ENCODE results near the gene MAPK1IP1L. TPM values are rescaled to one million over a fixed set of nuclear protein-coding genes. Genes with fewer than 3 reads are reported as not detected.
A peak's percentile ranks its signal among the peaks of the same experiment; 100 is the strongest.
"Not testable (repeated sequence)": the region's sequence is repeated elsewhere in the genome, so short reads cannot be mapped to it uniquely, and the experiment has no call there.

MAPK1IP1L gene
- polyA plus RNA-seq, 1 of the 3 experiments (the other 2 are of a cell fraction): 129 TPM

- H3K4me2 ChIP-seq; DNase-seq; H3K9me2 ChIP-seq; H3K4me3 ChIP-seq (ENCODE audit: low read depth in 2 of 2, low read length in 1 of 2); H2AFZ ChIP-seq (ENCODE audit: low read depth); H3K9ac ChIP-seq; H3K4me1 ChIP-seq (ENCODE audit: control insufficient read depth in 1 of 2, insufficient read depth in 2 of 2, low read depth in 1 of 2, low read length in 1 of 2); H3K9me3 ChIP-seq; POLR2A ChIA-PET; H3K27me3 ChIP-seq (ENCODE audit: insufficient read depth): not testable (repeated sequence)
- Histone ChIP-seq H3K36me3 (replicated peaks in 1 of 2; ENCODE audit: control insufficient read depth in 1 of 2, insufficient read depth in 2 of 2, low read length in 1 of 2) (peaks cover 72 to 82% of the 10 kb centered on the region in 2 experiments), H3K79me2 (ENCODE audit: insufficient read depth) (peaks cover 86% of the 10 kb centered on the region), H3K27ac (ENCODE audit: low read depth in 2 of 2, low read length in 1 of 2) (peak overlapping the region in 1 of 2 experiments; percentile 40; a peak in 1 of 4 replicates), H4K20me1 (ENCODE audit: insufficient read depth) (peaks cover 53% of the 10 kb centered on the region), H3F3A (replicated peaks; ENCODE audit: insufficient read depth) (peaks cover 48% of the 10 kb centered on the region)
- WGBS (ENCODE audit: low lambda C conversion rate): 92% methylated on average over 2 of the region's 2 CpGs
- CTCF ChIA-PET: interaction anchor here (1.6 to 1.7 kb wide), 2 partner anchors 13 to 96 kb away, joined by 3 to 7 read pairs; partner anchors contain the start of gene MAPK1IP1L
Measured at GRCh38 chr14:55064896-55065295, 13.4 kb downstream of the MAPK1IP1L start.

GRCh38 chr14:55065411-55065810, 14.0 kb downstream of the MAPK1IP1L start:
- Histone ChIP-seq H4K20me1 (ENCODE audit: insufficient read depth) (peaks cover 49% of the 10 kb centered on the region), H3K4me2 (no peak overlapping the region), H3K9me3 (no peaks in the 10 kb centered on the region), H2AFZ (ENCODE audit: low read depth) (no peak overlapping the region), H3K27me3 (ENCODE audit: insufficient read depth) (no peaks in the 10 kb centered on the region), H3K4me1 (ENCODE audit: control insufficient read depth in 1 of 2, insufficient read depth in 2 of 2, low read depth in 1 of 2, low read length in 1 of 2) (peaks cover 0 to 9% of the 10 kb centered on the region in 2 experiments; a peak in 2 of 4 replicates), H3K9ac (no peak overlapping the region), H3K27ac (ENCODE audit: low read depth in 2 of 2, low read length in 1 of 2) (peak overlapping the region; percentile 6 to 40; a peak in 1 of 4 replicates), H3K79me2 (ENCODE audit: insufficient read depth) (peaks cover 81% of the 10 kb centered on the region), H3F3A (replicated peaks; ENCODE audit: insufficient read depth) (peaks cover 52% of the 10 kb centered on the region), H3K4me3 (ENCODE audit: low read depth in 2 of 2, low read length in 1 of 2) (no peak overlapping the region), H3K36me3 (replicated peaks in 1 of 2; ENCODE audit: control insufficient read depth in 1 of 2, insufficient read depth in 2 of 2, low read length in 1 of 2) (peaks cover 72 to 83% of the 10 kb centered on the region in 2 experiments), H3K9me2 (no peaks in the 10 kb centered on the region)
- ChIA-PET POLR2A (no interaction called here), CTCF (interaction anchor here (1.1 to 1.7 kb wide), 3 partner anchors 14 to 95 kb away, joined by 3 to 7 read pairs (median 3); partner anchors contain the start of gene MAPK1IP1L)
- WGBS (ENCODE audit: low lambda C conversion rate): 81% methylated on average over 2 of the region's 2 CpGs
- DNase-seq: no peak
- TF ChIP-seq NFIC (IDR thresholded peaks at IDR 0.05; ENCODE audit: borderline replicate concordance): no peak
- TF ChIP-seq CTCF (IDR thresholded peaks at IDR 0.05): no peak
- TF ChIP-seq, protein P1, sequence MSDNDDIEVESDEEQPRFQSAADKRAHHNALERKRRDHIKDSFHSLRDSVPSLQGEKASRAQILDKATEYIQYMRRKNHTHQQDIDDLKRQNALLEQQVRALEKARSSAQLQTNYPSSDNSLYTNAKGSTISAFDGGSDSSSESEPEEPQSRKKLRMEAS (IDR thresholded peaks at IDR 0.05; ENCODE audit: low read depth): no peak
- no peak for TF ChIP-seq GABPA (IDR thresholded peaks at IDR 0.05; ENCODE audit: low read depth)
- no peak for TF ChIP-seq RCOR1 (IDR thresholded peaks at IDR 0.05; ENCODE audit: low read length)
- TF ChIP-seq PBX3 (IDR thresholded peaks at IDR 0.05): no peak
- no peak for TF ChIP-seq USF2 (IDR thresholded peaks at IDR 0.05; ENCODE audit: borderline replicate concordance, low read depth, low read length)
- TF ChIP-seq EZH2phosphoT487 (IDR thresholded peaks at IDR 0.05; ENCODE audit: borderline replicate concordance, low read depth): no peak
- no peak for TF ChIP-seq ELF1 (IDR thresholded peaks at IDR 0.05)
- TF ChIP-seq POLR2AphosphoS5 (IDR thresholded peaks at IDR 0.05; ENCODE audit: low read depth, low read length): no peak
- TF ChIP-seq TEAD4 (IDR thresholded peaks at IDR 0.05; ENCODE audit: borderline replicate concordance, insufficient read depth): no peak
- TF ChIP-seq TAF1 (IDR thresholded peaks at IDR 0.05; ENCODE audit: borderline replicate concordance, low read depth, low read length): no peak
- TF ChIP-seq JUND (IDR thresholded peaks at IDR 0.05): no peak
- TF ChIP-seq MXI1 (IDR thresholded peaks at IDR 0.05; ENCODE audit: low read depth, low read length): no peak
- no peak for TF ChIP-seq SMC3 (IDR thresholded peaks at IDR 0.05; ENCODE audit: low read depth, low read length)
- no peak for TF ChIP-seq MEF2A (IDR thresholded peaks at IDR 0.05; ENCODE audit: borderline replicate concordance, low read depth)
- no peak for TF ChIP-seq YY1 (IDR thresholded peaks at IDR 0.05; ENCODE audit: low read depth)
